Activated naive CD4-positive, alpha-beta T cell treated with anti-CD3 and anti-CD28 coated beads, Interleukin-2, amount 10 ng/mL, durations not matched to agents 7 days and 5 days (primary cell): ENCODE results near the gene CERS5.
A peak's percentile ranks its signal among the peaks of the same experiment; 100 is the strongest.

Experiments used
- CTCF ChIA-PET: fragments of 350-600 bp; sonication (Branson Sonifier 250); formaldehyde crosslinking; loops from one replicate; lab custom pipeline; 2021; ENCODE audit warnings: antibody characterized with exemption; lab: Charles Lee
- DNase-seq: peaks from one replicate; pipeline ENCODE4 v3.0.0-alpha.2; 2020
- H3K27ac Mint-ChIP-seq: one replicate; pipeline ENCODE4 v1.8.0; 2021; ENCODE audit warnings: mild to moderate bottlenecking, moderate library complexity, mixed read lengths
- H3K27me3 Mint-ChIP-seq: one replicate; pipeline ENCODE4 v1.8.0; 2021; ENCODE audit warnings: mild to moderate bottlenecking, mixed read lengths
- H3K36me3 Mint-ChIP-seq: one replicate; pipeline ENCODE4 v1.8.0; 2021; ENCODE audit warnings: mixed read lengths
- H3K4me1 Mint-ChIP-seq: one replicate; pipeline ENCODE4 v1.8.0; 2021; ENCODE audit warnings: mixed read lengths
- H3K4me3 Mint-ChIP-seq: one replicate; pipeline ENCODE4 v1.8.0; 2021; ENCODE audit warnings: mild to moderate bottlenecking, moderate library complexity, mixed read lengths
- H3K9me3 Mint-ChIP-seq: one replicate; pipeline ENCODE4 v1.8.0; 2021; ENCODE audit warnings: mixed read lengths

Gene CERS5

DNA sequence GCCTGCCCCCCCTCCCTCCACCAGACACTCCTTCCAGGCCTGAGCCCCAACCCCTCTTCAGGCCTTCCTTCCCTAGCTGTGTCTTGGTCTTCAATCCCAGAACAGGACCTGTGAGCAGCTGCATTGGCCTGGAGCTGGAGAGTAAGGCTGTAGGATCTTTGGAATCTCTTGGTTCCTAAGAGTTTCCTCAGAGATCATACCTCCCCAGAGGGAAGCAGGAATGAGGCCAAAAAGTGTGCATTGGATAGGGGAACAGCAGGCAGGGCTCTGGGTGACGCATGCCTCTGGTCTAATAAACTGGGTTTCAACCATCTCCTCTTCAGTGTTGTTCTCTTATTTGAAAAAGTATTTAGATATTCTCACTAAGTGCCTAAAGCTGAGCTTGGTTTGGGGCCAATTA is 83.9 kb downstream of the CERS5 start:
- no peak for DNase-seq
- peak overlapping the region; percentile 55 for H3K4me3 Mint-ChIP-seq
- peaks cover 7% of the 10 kb centered on the region for H3K36me3 Mint-ChIP-seq
- H3K27ac Mint-ChIP-seq, result peak overlapping the region; percentile 64
- H3K9me3 Mint-ChIP-seq, result no peaks in the 10 kb centered on the region
- peaks cover 9% of the 10 kb centered on the region for H3K27me3 Mint-ChIP-seq
- peaks cover 25% of the 10 kb centered on the region for H3K4me1 Mint-ChIP-seq
- CTCF ChIA-PET, result interaction anchor here (0.9 to 5.6 kb wide), 6 partner anchors 9 to 93 kb away, joined by 3 to 40 read pairs (median 12); partner anchors contain the start of genes COX14 and GPD1

GRCh38 chr12:50082644-50083043 is 84.5 kb downstream of the CERS5 start:
- Mint-ChIP-seq H3K4me3 (no peak overlapping the region), H3K27me3 (peaks cover 16% of the 10 kb centered on the region), H3K27ac (no peak overlapping the region), H3K4me1 (peaks cover 25% of the 10 kb centered on the region), H3K9me3 (no peaks in the 10 kb centered on the region), H3K36me3 (peaks cover 7% of the 10 kb centered on the region)
- CTCF ChIA-PET, result interaction anchor here (0.9 to 5.6 kb wide), 7 partner anchors 8 to 116 kb away, joined by 3 to 40 read pairs (median 7); partner anchors contain the start of gene COX14
- no peak for DNase-seq

- Mint-ChIP-seq H3K4me1 (peaks cover 17% of the 10 kb centered on the region), H3K27me3 (peaks cover 20% of the 10 kb centered on the region), H3K4me3 (no peak overlapping the region), H3K9me3 (no peaks in the 10 kb centered on the region), H3K27ac (no peak overlapping the region), H3K36me3 (no peaks in the 10 kb centered on the region)
- DNase-seq, result no peak
- CTCF ChIA-PET, result interaction anchor here (1.0 to 3.4 kb wide), 3 partner anchors 11 to 114 kb away, joined by 3 to 21 read pairs (median 7); no protein-coding TSS in a partner anchor
These were observed 85.9 kb downstream of the CERS5 start for GRCh38 chr12:50081096-50081808.

DNA sequence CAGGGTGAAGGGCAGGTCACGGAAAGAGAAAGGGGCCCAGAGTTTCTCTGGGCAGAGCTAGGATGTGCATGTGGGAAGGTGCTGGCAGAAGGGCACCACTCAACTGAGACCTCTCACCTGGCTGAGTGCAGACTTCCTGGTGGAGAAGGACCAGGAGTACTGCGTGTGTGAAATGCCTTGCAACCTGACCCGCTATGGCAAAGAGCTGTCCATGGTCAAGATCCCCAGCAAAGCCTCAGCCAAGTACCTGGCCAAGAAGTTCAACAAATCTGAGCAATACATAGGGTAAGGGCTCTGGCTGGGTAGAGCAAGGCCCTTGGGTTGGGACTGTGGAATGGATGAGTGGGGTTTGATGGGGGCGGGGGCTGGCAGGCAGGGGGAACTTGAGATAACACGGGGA is 87.4 kb downstream of the CERS5 start:
- H3K9me3 Mint-ChIP-seq, result no peaks in the 10 kb centered on the region
- peaks cover 7% of the 10 kb centered on the region for H3K4me1 Mint-ChIP-seq
- CTCF ChIA-PET, result interaction anchor here (1.2 kb wide), 1 partner anchor 40 kb away, joined by 3 read pairs; no protein-coding TSS in a partner anchor
- DNase-seq, result no peak
- H3K4me3 Mint-ChIP-seq, result no peak overlapping the region
- no peaks in the 10 kb centered on the region for H3K36me3 Mint-ChIP-seq
- H3K27ac Mint-ChIP-seq, result no peak overlapping the region
- H3K27me3 Mint-ChIP-seq, result peaks cover 30% of the 10 kb centered on the region
